PFSK-1 (cell line): ENCODE results near the gene VIT.

Experiments used
- FOXP2 ChIP-seq: optimal IDR thresholded peaks from 2 replicates; pipeline ENCODE3; 2011; ENCODE audit warnings: borderline replicate concordance, control low read depth, inconsistent platforms; ENCODE audit not compliant: insufficient read depth; ENCODE audit errors: extremely low read length, extremely low read depth
- POLR2AphosphoS5 ChIP-seq: IDR thresholded peaks from 2 replicates; pipeline ENCODE4 v1.6.1; 2012; ENCODE audit warnings: low read depth, mild to moderate bottlenecking, control low read depth, low read length, moderate library complexity
- REST ChIP-seq, 2 experiments: IDR thresholded peaks; 2 replicates each; pipeline versions ENCODE4 v1.6.1 to v1.8.0; 2011 to 2012; ENCODE audit warnings: low read depth in 2 of 2, low read length in 2 of 2, control low read depth in 1 of 2, inconsistent platforms in 1 of 2, mild to moderate bottlenecking in 1 of 2, moderate library complexity in 1 of 2; ENCODE audit not compliant: insufficient read depth in 1 of 2
- SIN3A ChIP-seq: IDR thresholded peaks from 2 replicates; pipeline ENCODE4 v1.6.1; 2012; ENCODE audit warnings: mild to moderate bottlenecking, low read length, moderate library complexity, borderline replicate concordance; ENCODE audit not compliant: insufficient read depth
- TAF1 ChIP-seq: IDR thresholded peaks from 2 replicates; pipeline ENCODE4 v1.6.1; 2012; ENCODE audit warnings: low read length, control low read depth, borderline replicate concordance; ENCODE audit not compliant: insufficient read depth

VIT gene

GRCh38 chr2:36834731-36835524 is 138.4 kb downstream of the VIT start:
- TF ChIP-seq POLR2AphosphoS5 (no peak), TAF1 (no peak), REST (IDR thresholded peaks at IDR 0.05; ENCODE audit: insufficient read depth in 1 of 2, low read depth in 2 of 2, low read length in 2 of 2) (no peak), SIN3A (no peak), FOXP2 (no peak)

GRCh38 chr2:36839976-36840617 is 143.6 kb downstream of the VIT start:
- no peak for TF ChIP-seq TAF1
- TF ChIP-seq POLR2AphosphoS5: no peak
- no peak for TF ChIP-seq SIN3A
- TF ChIP-seq FOXP2: no peak
- no peak for TF ChIP-seq REST (IDR thresholded peaks at IDR 0.05; ENCODE audit: insufficient read depth in 1 of 2, low read depth in 2 of 2, low read length in 2 of 2)

- TF ChIP-seq TAF1: no peak
- no peak for TF ChIP-seq FOXP2
- no peak for TF ChIP-seq POLR2AphosphoS5
- TF ChIP-seq SIN3A: no peak
- TF ChIP-seq REST (IDR thresholded peaks at IDR 0.05; ENCODE audit: insufficient read depth in 1 of 2, low read depth in 2 of 2, low read length in 2 of 2): no peak
Measured at GRCh38 chr2:36843838-36844237, 147.3 kb downstream of the VIT start.

- no peak for TF ChIP-seq POLR2AphosphoS5
- no peak for TF ChIP-seq SIN3A
- no peak for TF ChIP-seq FOXP2
Measured at GRCh38 chr2:36849265-36849664, 152.8 kb downstream of the VIT start.

- no peak for TF ChIP-seq POLR2AphosphoS5
- TF ChIP-seq SIN3A: no peak
- TF ChIP-seq FOXP2: no peak
- TF ChIP-seq TAF1: no peak
- no peak for TF ChIP-seq REST (IDR thresholded peaks at IDR 0.05; ENCODE audit: insufficient read depth in 1 of 2, low read depth in 2 of 2, low read length in 2 of 2)
Measured at GRCh38 chr2:36854241-36854640, 157.7 kb downstream of the VIT start.
